HG03097 (cell line): ENCODE measurements around the gene GLB1L3.
"Not testable (repeated sequence)": the region's sequence is repeated elsewhere in the genome, so short reads cannot be mapped to it uniquely, and the experiment has no call there.

ENCODE experiments used
- ATAC-seq: cut with Tn5 transposase; IDR thresholded peaks from one replicate; pipeline ENCODE4 v1.9.1; 2021; ENCODE audit not compliant: unreplicated experiment, low FRiP score

The GLB1L3 gene

DNA sequence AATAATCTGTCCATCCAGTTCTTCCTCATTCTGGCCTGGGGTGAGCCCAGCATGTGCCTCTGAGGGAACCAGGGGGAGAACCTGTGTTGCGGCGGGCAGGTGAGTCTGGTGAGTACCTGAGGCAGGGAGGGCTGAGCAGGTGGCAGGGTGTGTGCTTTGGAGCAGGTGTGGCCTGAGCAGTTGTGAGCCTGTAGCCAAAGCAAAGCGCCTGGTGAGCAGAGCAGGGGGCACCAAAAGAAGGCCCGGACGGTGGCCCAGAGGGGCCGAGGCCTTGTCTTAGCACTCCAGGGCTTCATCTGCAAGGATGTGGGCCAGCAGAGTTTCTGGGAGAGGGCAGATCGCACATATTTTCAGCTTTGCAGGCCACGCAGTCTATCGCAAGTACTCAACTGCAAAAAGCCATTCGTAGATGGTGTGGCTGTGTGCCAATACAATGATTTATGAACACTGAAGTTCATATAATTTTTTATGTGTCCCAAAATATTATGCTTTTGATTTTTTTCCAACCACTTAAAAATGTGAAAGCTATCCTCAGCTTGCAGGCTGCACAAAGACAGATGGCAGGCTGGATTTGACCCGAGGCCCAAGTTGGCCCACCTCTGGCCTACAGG is 64.3 kb downstream of the GLB1L3 start:
- no peak for ATAC-seq

DNA sequence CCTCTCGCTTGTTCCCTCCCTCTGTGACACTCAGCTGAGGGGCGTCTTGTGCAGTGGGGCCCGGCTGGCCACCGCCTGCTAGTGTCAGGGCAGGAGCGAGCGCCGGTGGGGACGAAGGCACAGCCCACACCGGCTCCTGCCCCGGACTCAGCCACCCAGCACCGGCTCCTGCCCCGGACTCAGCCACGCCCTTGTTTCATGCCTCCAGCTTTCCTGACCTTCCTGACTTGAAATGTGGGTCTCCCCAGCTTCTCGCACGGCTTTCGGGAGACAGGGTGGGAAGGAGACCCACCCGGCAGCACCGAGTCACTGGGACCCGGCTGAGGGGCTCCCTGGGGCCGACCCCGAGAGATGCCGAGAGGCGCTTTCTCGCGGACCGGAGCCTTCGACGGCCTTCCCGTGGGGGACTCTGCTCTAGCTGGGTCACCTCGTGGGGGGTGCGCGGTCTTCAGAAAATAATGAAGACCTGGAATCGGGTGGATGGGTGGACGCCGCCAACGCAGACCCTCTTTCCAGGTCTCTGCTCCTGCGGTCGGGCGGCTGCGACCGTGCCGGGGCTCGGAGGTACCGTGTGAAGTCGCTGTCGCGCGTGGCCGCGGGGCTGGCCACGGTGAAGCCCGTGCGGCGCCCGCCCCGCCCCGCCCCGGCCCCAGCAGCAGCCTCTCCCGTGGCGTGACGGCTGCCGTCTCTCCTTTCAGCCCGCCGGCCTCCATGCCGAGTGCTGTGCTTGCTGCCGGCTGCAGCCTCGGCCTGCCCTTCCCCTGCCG is 65.8 kb downstream of the GLB1L3 start:
- no peak for ATAC-seq

DNA sequence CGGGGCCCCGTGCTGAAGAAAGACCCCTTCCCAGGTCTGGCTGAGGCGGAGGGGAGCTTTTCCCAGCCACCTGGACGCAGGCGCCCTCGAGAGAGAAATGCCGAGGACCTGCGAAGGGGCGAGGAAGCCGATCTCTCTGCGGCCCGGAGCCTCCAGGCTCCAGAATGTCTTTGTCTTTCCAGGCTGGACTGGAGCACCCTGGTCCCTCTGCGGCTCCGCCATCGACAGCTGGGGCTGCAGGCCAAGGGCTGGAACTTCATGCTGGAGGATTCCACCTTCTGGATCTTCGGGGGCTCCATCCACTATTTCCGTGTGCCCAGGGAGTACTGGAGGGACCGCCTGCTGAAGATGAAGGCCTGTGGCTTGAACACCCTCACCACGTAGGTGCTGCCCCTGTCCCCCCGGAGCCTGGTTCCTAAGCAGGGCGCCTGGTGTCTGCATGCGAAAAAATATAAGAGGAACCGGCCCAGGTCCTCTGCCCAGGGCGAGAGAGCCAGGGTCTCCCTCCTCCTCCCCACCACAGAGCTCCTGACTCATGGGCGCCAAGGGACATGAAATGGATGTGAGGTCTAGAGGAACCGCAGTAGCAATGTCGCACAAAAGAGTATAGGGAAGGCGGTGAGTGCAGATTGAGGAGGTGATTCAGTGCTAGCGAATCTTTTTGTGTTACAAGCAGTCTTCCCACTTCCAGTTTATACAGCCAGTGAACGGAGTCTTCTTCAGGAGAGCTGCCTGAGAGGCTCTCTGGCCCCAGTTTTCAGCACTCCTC is 66.6 kb downstream of the GLB1L3 start:
- no peak for ATAC-seq

DNA sequence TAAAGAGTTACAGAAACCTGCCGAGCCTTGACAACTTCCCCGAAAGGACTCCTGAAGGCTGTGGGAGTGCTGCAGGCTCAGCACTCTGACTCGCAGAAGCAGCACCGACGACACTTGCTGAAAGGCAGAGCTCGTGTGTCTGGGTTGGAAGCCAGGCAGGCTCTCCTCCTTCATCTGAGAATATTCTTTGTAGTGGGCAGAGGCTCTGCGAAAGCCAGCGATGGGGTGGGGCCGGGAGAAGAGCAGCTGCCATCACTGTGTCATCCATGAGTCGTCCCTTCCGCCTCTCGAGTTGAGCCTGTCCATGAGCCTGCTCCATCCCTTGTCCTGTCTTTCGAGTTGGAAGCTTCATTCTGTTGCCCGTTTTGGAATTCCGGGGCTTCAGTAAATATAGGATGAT is 67.5 kb downstream of the GLB1L3 start:
- no peak for ATAC-seq

DNA sequence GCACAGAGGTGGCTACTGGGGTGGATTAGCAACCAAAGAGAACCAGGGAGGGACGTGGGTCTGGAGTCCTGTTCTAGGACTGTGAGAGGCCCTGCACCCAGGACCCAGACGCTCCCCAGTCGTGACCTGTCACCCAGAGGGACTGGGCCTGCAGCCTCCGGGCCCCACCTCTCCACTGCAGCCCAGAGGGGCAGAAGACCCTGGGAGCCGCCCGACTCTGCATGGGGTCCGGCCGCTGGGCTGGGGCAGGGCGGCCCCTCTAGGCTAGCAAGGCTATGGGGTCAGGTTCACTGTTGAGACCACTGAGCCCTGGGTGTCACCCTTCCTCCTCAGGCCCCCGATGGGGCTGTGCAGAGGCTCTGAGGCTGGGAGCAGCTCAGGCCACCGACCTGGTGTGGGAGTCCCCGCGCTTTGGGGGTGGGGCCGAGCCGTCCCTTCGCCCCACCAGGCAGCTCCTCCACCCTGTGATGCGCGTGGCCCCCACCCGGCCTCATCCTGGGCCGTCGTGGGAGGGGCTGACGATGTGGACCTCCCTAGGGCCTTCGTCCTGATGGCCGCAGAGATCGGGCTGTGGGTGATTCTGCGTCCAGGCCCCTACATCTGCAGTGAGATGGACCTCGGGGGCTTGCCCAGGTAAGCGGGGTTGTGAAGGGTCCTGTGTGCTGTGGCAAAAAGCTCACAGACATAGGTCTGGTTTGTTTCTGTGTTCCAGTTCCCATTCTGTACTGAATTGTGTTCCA is 68.5 kb downstream of the GLB1L3 start:
- not testable (repeated sequence) for ATAC-seq

DNA sequence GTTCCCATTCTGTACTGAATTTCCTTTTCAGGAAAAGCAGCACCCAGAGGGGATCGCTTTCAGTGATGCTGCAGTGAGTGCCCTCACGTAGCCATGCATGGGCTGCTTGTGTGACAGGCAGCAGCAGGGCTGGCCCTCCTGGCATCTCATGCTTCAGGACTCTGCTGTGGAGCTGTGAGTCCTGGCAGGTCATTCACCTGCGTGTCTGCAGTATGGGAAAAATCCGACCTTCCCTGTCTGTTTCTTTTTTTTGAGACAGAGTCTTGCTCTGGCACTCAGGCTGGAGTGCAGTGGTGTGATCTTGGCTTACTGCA is 69.0 kb downstream of the GLB1L3 start:
- no peak for ATAC-seq

DNA sequence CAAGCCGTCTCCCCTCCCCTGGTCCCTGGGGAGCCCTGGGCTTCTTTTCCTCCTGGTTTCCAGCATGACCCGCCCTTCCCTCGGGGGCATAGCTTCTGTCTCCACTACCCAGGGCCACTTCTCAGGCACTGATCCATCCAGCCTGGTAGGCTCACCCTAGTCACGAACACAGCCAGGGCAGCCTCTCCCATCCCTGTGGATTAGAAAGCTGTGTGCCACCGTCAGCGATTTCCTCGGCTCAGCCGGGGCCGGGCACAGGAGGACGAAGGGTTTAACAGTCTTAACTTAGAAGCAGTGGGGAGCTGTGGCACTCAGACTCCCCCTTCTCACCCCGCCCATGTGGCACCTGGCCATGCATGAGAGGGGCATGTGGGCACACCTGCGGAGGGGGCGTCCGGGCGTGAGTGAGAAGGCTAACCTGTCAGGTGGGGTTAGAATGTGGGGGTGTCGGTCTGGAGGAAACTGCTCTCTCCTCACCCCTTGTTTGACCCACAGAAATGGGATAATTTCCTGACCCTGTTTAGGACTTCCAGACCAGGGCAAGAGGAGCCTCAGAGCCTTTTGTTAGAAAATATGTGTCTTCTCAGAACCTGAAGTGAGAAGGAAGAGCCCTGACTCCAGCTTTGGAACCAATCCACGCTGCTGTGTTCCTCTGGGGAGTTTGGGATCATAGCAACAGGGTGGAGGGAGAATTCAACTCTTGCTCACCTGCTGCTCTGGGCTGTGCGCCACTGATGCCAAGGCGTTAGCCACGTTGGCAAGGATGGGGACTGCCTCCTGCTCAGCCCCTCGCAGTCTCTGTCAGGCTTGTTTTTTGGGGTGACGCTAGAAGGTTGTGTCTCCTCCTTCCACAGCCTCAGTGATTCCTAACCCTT is 70.2 kb downstream of the GLB1L3 start:
- no peak for ATAC-seq

DNA sequence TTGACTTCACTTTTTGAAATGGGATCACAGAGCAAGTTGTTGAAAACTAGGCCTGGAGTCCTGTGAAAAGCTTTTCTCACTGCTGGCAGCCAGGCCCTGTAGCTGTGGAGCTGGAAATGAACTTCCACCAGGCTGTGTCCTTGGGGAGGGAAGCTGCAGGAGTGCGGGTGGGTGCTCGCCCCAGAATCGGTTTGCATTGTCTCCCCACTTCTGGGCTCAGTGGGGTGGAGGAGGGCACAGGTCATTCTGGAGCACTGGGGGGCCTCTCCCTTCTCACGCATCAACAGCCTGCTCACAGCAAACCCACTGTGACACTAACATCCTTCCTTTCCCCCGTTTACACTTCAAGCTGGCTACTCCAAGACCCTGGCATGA is 70.8 kb downstream of the GLB1L3 start:
- no peak for ATAC-seq

DNA sequence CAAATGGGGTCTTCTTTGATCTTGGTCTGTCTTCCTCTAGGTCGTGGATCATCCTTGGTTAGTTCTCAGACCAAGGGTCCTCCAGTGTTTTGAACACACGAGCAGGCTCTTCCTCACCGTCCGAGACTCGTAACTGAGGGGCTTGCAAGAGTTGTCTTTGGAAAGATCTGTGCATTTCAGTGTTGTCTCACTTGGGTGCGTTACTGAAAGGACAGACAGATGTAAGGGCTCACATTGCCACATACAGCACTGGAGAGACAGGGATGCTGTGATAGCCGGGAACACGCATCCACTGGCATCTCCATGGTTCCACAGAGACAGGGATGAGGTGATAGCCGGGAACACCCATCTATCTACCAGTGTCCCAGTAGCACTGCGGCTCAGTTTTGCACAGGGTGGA is 71.3 kb downstream of the GLB1L3 start:
- no peak for ATAC-seq

DNA sequence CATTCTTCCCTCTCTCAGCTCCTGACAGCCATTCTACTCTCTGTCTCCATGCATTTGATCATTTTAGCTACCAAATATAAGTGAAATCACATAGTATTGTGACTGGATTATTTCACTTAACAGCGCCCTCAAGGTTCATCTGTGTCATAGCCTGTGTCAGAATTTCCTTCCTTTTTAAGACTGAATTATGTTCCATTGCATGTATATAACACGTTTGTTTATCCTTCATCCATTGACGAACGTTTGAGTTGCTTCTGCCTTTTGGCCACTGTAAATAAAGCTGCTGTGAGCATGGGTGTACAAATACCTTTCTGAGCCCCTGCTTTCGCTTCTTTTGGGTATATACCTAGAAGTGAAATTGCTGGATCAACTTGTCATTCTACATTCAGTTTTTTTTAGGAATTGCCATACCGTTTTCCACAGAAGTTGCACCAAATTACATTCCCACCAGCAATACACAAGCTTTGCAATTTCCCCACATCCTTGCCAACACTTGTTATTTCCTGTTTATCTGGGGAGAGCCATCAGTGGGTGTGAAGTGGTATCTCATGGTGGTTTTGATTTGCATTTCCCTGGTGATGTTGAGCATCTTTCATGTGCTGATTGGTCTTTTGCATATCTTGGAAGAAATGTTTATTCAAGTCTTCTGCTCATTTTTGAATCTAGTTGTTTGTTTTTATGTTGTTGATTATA is 73.1 kb downstream of the GLB1L3 start:
- no peak for ATAC-seq

DNA sequence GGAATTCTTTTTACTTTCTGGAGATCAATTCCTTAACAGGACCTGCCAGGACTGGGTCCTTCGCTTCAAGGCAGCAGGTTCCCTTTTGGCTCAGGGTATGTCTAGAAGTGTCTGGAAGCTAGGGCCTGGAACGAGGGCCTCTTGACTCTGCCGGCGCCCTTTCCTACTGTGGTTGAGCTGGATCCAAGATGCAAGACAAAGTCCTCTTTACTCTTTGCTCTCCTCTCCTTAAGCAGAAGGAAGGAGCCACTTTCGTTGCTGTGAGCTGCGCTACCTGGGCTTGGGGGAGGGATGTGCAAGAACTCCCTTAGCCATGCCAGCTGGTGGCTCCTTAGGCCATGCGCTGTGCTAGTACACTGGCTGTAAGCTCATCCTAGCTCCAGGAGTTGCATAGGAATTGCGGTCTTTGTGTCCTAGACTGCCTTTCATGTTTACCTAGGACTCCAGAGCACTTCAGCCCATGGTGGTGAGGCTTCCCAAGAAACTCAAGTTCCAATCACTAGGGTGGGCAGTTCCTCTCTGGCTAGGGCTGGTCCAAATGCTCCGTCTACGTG is 73.7 kb downstream of the GLB1L3 start:
- no peak for ATAC-seq

DNA sequence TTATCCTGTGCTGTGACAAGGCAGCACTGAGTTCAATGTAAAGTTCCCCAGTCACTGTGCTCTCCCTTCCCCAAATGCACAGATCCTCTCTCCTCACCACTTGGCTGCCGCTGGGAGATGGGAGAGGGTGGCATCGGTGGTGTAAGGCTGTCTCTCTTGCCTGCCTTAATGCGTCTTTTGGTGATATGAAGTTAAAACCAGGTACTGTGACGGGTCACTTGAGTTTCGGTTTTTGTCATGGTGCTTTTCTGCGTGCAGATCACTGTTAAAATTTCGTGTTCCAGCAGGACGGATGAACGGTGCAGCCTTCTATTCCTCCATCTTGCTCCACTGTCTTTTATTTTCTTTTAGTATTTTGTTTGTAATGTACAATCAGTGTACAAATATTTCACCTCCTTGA is 74.2 kb downstream of the GLB1L3 start:
- no peak for ATAC-seq

DNA sequence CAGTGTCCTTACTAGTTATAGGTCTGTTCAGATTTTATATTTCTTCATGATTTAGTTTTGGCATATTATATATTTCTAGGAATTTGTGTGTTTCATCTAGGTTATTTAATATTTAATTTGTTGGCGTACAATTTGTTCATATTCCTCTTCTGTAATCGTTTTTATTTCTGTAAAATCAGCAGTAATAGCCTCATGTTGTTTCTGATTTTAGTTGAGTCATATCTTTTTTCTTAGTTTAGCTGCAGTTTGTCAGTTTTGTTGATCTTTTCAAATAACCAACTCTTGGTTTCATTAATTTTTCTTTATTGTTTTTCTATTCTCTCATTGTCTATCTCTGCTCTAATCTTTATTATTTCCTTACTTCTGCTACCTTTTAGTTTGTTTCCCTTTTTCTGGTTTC is 75.9 kb downstream of the GLB1L3 start:
- no peak for ATAC-seq

DNA sequence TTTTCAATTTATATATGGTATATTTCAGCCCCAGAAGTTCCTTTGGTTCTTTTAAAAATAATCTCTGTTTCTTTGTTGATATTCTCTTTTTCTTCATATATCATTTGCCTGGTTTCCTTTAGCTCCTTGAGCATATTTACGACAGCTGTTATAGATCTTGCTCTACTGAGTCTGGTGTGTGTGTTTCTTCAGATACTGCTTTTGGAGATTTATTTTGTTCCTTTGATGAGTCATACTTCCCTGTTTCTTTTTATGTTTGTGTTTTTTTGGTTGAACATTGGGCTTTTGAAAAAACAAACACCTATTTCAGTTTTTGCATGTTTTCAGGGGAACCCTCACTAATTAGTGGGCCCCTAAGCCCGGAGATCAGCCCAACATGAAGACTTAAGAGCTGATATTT is 79.0 kb downstream of the GLB1L3 start:
- no peak for ATAC-seq

DNA sequence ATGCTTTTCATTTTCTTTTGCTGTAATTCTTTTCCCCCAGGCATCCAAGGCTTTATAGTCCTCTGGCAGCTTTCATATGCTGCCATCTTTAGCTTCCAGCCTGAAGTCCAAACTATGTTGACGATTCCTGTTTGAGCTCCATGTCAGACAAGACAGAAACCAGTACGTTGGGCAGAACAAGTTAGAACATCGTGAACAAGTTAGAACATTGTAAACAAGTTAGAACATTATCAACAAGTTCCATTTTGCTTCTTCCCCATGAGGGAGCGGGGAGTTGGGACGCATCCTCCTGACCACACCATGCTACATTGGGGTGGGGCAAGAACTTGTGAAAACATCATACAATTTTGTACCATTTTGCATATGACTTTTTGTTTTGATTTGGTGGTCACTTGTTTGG is 79.5 kb downstream of the GLB1L3 start:
- ATAC-seq = no peak

DNA sequence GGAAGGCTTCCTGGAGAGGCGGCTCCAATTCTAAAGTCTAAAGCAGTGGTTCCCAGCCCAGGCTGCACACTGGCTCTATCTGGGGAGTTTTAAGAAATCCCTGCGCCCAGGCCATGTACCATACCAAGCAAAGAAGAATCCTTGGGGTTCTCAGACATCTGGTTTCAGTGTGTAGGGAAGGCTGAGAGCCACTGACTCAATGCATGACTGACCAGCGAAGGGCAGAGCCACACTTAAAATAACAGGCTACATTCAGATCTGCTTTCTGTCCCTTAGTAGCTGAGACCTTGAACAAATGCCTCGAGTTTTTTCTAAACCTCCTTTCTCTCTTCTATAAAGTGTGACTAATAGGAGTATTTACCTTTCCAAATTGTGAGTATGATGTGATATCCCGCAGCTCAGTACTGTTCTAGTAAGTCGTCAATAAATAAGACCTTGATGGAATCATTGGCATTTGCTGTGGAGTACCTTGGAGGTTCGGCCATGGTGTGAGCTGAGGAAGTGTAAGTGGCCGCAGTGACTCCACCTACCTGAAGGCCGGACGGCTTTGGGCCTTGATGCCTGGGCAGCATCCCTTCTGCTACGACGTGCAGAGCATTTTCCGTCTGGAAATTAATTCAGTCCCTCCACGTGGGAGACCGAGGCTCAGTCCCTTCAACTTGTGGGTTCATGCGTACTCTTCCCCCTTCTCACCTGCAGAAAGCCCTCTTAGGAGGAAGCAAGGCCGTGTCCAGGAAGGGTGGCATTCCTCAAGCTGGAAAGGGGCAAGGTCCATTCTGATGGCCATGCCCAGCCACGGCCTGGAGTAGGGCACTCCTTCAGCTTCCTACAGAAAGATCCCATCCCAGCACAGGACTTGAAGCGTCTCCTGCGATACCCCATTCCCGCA is 80.7 kb downstream of the GLB1L3 start:
- no peak for ATAC-seq

DNA sequence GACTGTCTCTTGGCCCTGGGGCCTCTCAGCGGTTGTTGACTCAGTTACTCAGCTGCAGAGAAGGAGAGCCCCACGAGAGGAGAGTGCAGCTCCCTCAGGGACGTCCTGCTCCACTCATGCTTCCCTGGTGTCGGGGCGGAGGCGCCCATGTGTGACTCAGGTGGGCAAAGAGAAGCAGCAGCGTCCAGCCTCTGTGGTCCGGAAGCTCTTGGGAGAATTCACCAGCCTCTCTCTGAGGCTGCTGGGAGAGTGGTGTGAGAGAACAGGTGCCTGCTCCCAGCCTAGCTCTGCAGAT is 81.3 kb downstream of the GLB1L3 start:
- ATAC-seq = no peak

DNA sequence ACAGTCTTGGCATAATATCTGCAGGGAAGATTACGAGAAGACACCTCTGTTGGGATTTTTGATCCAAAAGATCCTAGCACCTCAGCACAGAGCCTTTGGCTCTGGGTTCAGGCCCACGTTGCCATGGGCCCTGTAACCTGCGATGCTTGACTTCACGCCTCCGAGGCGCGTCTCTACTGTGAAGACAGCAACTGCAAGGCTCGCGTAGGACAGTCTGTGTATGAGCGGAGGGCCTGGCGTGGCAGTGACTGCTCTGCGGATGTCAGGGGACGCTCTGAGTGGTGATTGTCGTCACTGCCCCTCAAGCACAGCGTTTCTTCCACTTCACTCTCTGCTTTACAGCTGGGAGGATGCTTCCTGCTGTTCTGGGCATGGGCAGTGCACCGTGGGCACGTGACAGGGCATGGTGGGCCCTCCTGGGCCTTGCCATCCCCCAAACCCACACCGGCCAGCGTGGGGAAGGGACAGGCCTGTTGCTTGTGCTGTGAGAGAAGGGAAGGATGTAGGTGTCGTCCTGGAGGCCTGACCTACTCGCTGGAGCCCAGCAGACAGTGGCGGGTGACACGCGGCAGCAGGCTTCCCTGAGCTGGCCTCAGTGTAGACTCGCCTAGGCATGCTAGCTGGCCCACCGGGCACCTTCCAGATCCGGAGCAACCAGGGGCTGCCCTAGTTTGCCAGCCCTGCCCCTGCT is 82.1 kb downstream of the GLB1L3 start:
- ATAC-seq = no peak
